Type B pancreatic cell (in vitro differentiated cells): ENCODE data around the gene FBXO3. TPM values are rescaled to one million over a fixed set of nuclear protein-coding genes. Genes with fewer than 3 reads are reported as not detected.
"Not testable (repeated sequence)": the region's sequence is repeated elsewhere in the genome, so short reads cannot be mapped to it uniquely, and the experiment has no call there.

Experiments used
- DNase-seq: peaks from one replicate; pipeline ENCODE4 v3.0.0; 2021; ENCODE audit warnings: mixed read lengths; ENCODE audit not compliant: unreplicated experiment; ENCODE audit errors: extremely low spot score
- H3K27ac Mint-ChIP-seq: 2 replicates; pipeline ENCODE4 v1.8.0; 2021; ENCODE audit warnings: mild to moderate bottlenecking, mixed read lengths
- H3K27me3 Mint-ChIP-seq: 2 replicates; pipeline ENCODE4 v1.8.0; 2021; ENCODE audit warnings: mixed read lengths
- H3K36me3 Mint-ChIP-seq: 2 replicates; pipeline ENCODE4 v1.8.0; 2021; ENCODE audit warnings: mixed read lengths
- H3K4me1 Mint-ChIP-seq: one replicate; pipeline ENCODE4 v1.8.0; 2021; ENCODE audit warnings: mixed read lengths; ENCODE audit not compliant: unreplicated experiment
- H3K4me3 Mint-ChIP-seq: 2 replicates; pipeline ENCODE4 v1.8.0; 2021; ENCODE audit warnings: mild to moderate bottlenecking, mixed read lengths
- H3K9me3 Mint-ChIP-seq: 2 replicates; pipeline ENCODE4 v1.8.0; 2021; ENCODE audit warnings: mixed read lengths
- CTCF ChIP-seq: fragments of 200-600 bp; sonication (generic); conservative IDR thresholded peaks from 2 replicates; pipeline ENCODE4 v1.5.0; 2021; ENCODE audit warnings: antibody characterized with exemption, mild to moderate bottlenecking
- total RNA-seq: library from RNA; stranded (reverse); gene quantifications from 2 replicates; pipeline ENCODE4 v1.2.1, GENCODE V29; 2021; ENCODE audit warnings: low replicate concordance

Gene FBXO3
- total RNA-seq, 1 donor from 2014 or later = 29.3 TPM

- no peak overlapping the region for H3K27ac Mint-ChIP-seq
- no peak for TF ChIP-seq CTCF
- no peaks in the 10 kb centered on the region for H3K27me3 Mint-ChIP-seq
- H3K36me3 Mint-ChIP-seq = peaks cover 20% of the 10 kb centered on the region
- no peaks in the 10 kb centered on the region for H3K9me3 Mint-ChIP-seq
- DNase-seq = no peak
- no peaks in the 10 kb centered on the region for H3K4me1 Mint-ChIP-seq
- no peak overlapping the region for H3K4me3 Mint-ChIP-seq
Measured at GRCh38 chr11:33712436-33712835, 61.9 kb downstream of the FBXO3 start.

DNA sequence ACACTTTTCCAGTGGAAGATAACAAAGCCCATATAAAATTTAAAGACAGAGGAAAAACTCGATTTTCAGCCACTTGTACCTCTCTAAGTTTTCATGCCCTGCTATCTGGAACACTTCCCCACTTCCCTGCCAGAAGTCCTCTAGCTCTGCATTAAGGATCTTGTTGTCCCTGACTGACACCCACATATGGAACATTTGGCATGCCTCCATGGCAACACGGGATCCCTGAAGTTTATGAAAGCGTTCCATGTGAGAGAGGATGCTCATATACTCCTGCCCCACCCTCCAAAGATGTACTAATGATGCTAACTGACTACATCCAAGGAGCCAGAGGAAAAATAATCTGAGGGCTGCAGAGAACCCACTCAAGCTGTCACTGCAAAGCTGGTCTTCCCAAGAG lies 64.9 kb downstream of the FBXO3 start:
- TF ChIP-seq CTCF = no peak
- Mint-ChIP-seq H3K27ac (no peak overlapping the region), H3K4me3 (no peak overlapping the region), H3K4me1 (no peaks in the 10 kb centered on the region), H3K36me3 (peaks cover 20% of the 10 kb centered on the region), H3K27me3 (no peaks in the 10 kb centered on the region), H3K9me3 (no peaks in the 10 kb centered on the region)
- DNase-seq = no peak

DNA sequence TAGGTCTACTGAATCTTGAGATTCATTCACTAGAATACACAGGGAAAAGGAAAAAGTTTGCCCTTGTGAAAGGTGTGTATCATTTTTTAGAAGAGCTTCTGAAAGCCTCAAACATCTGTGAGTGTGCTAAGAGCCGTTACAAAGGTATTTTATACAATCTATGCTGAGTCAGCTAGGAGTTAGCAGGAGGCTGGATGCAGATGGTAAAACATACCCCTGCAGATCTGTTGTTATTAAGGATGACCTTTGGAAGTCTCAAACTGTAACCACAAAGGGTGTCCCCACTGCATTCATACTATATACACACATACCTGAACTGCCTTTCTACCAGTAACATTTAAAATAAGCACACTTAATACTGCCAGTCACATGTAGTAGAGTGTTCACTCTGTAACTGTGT lies 65.3 kb downstream of the FBXO3 start:
- no peak for DNase-seq
- no peak for TF ChIP-seq CTCF
- no peak overlapping the region for H3K4me3 Mint-ChIP-seq
- no peaks in the 10 kb centered on the region for H3K27me3 Mint-ChIP-seq
- peaks cover 17% of the 10 kb centered on the region for H3K36me3 Mint-ChIP-seq
- no peak overlapping the region for H3K27ac Mint-ChIP-seq
- H3K4me1 Mint-ChIP-seq = no peaks in the 10 kb centered on the region
- no peaks in the 10 kb centered on the region for H3K9me3 Mint-ChIP-seq

DNA sequence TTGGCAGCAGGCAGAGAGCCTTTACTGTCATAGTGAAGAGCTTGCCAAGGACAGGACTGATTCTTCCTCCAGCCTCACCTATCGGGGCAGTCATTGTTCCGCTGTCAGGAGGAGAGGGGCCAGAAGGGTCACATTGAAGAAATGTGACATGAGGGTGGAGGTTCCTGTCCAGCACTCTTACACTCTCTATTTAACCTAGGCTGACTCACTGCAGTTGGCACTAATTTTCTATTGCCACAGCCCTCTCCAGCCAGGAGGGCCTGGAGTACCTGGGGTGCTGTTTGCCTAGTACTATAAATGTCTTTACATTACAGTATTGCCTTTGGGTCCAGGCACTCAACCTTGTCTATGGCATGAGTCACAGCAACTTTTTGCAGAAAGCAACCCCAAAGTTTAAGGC lies 66.5 kb downstream of the FBXO3 start:
- not testable (repeated sequence) for H3K27me3 Mint-ChIP-seq, H3K9me3 Mint-ChIP-seq, H3K4me3 Mint-ChIP-seq, DNase-seq, H3K4me1 Mint-ChIP-seq, H3K27ac Mint-ChIP-seq
- peaks cover 16% of the 10 kb centered on the region for H3K36me3 Mint-ChIP-seq

DNA sequence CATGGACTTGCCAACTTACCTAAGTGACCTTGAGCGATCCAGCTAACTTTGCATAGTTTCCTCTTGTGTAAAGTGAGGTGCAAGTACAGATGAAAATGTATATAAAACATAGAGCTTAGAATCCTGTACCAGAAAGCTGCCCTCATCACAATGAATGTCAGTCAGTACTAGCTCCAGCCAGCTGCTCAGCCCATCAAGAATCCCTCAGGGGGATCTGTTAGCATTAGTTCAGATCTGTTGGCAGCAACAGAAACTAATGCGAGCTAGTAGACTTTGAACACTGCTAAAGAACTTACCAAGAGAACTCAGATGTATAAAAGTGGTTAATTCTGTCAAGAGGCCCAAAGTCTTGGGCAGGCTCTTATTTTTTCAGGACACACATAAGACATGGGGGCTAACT lies 67.4 kb downstream of the FBXO3 start:
- Mint-ChIP-seq H3K9me3 (no peaks in the 10 kb centered on the region), H3K36me3 (peaks cover 12% of the 10 kb centered on the region), H3K4me1 (no peaks in the 10 kb centered on the region), H3K4me3 (no peak overlapping the region), H3K27me3 (no peaks in the 10 kb centered on the region), H3K27ac (no peak overlapping the region)
- DNase-seq = no peak
- TF ChIP-seq CTCF = no peak

DNA sequence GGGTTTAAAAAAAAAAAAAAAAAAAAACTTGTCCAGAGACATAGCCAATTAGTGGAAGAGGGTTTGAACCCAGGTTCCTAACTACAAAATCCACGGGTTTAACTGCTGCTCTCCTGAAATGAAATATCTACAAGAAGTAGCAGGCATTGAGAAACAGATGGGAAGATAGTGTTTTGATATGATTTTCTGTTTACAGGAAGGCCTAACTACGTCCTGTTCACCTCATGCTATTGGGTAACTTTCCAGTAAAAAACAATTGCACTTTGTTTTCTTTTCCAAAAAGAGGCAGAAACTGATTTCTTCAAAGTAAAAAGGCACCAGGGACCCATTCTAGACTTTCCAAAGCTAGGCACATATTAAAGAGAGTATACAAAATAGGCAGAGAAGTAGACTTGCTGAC lies 67.8 kb downstream of the FBXO3 start:
- H3K4me1 Mint-ChIP-seq = peaks cover 2% of the 10 kb centered on the region
- H3K4me3 Mint-ChIP-seq = no peak overlapping the region
- TF ChIP-seq CTCF = no peak
- H3K36me3 Mint-ChIP-seq = peaks cover 12% of the 10 kb centered on the region
- H3K9me3 Mint-ChIP-seq = no peaks in the 10 kb centered on the region
- no peak overlapping the region for H3K27ac Mint-ChIP-seq
- no peak for DNase-seq
- H3K27me3 Mint-ChIP-seq = no peaks in the 10 kb centered on the region
